HG03175 (cell line): ENCODE results near the gene EIF4H.
"Not testable (repeated sequence)": the region's sequence is repeated elsewhere in the genome, so short reads cannot be mapped to it uniquely, and the experiment has no call there.

ENCODE experiments used
- ATAC-seq: cut with Tn5 transposase; IDR thresholded peaks from one replicate; pipeline ENCODE4 v1.9.1; 2021; ENCODE audit warnings: mild to moderate bottlenecking, moderate library complexity; ENCODE audit not compliant: unreplicated experiment

EIF4H gene

GRCh38 chr7:74197449-74198124 is 23.4 kb downstream of the EIF4H start:
- no peak for ATAC-seq

- ATAC-seq, result no peak
These were observed 25.6 kb downstream of the EIF4H start for GRCh38 chr7:74199551-74200355.

- ATAC-seq, result no peak
These were observed 28.8 kb downstream of the EIF4H start for GRCh38 chr7:74202841-74203556.

GRCh38 chr7:74203956-74204618 is 29.9 kb downstream of the EIF4H start:
- ATAC-seq, result no peak

- not testable (repeated sequence) for ATAC-seq
These were observed 31.9 kb downstream of the EIF4H start for GRCh38 chr7:74206052-74206451.

GRCh38 chr7:74206589-74207120 is 32.5 kb downstream of the EIF4H start:
- ATAC-seq, result no peak

- no peak for ATAC-seq
These were observed 33.4 kb downstream of the EIF4H start for GRCh38 chr7:74207586-74207985.

GRCh38 chr7:74208241-74208640 is 34.1 kb downstream of the EIF4H start:
- not testable (repeated sequence) for ATAC-seq

- no peak for ATAC-seq
These were observed 38.5 kb downstream of the EIF4H start for GRCh38 chr7:74212661-74213060.

GRCh38 chr7:74214816-74215630 is 40.9 kb downstream of the EIF4H start:
- ATAC-seq, result no peak

- no peak for ATAC-seq
These were observed 41.8 kb downstream of the EIF4H start for GRCh38 chr7:74215921-74216320.

GRCh38 chr7:74216361-74216761 is 42.2 kb downstream of the EIF4H start:
- no peak for ATAC-seq

- ATAC-seq, result peak; percentile 53
These were observed 43.5 kb downstream of the EIF4H start for GRCh38 chr7:74217455-74218342.

GRCh38 chr7:74218343-74218698 is 44.2 kb downstream of the EIF4H start:
- ATAC-seq, result no peak

- ATAC-seq, result no peak
These were observed 45.3 kb downstream of the EIF4H start for GRCh38 chr7:74219416-74219815.

GRCh38 chr7:74220229-74220628 is 46.1 kb downstream of the EIF4H start:
- no peak for ATAC-seq

- no peak for ATAC-seq
These were observed 47.6 kb downstream of the EIF4H start for GRCh38 chr7:74221713-74222112.

- no peak for ATAC-seq
These were observed 48.9 kb downstream of the EIF4H start for GRCh38 chr7:74222851-74223710.
